Astrocyte (in vitro differentiated cells and primary cell): ENCODE results near the gene IDUA. TPM values are rescaled to one million over a fixed set of nuclear protein-coding genes. Genes with fewer than 3 reads are reported as not detected.
A peak's percentile ranks its signal among the peaks of the same experiment; 100 is the strongest.

Experiments used
- DNase-seq: peaks from one replicate; pipeline ENCODE4 v3.0.0-alpha.2; 2010; ENCODE audit warnings: low read depth
- FAIRE-seq: peaks from 2 replicates; lab custom pipeline; 2011; peaks lifted over from hg19 to GRCh38; lab: Jason Lieb, UNC
- H2AFZ ChIP-seq: 2 replicates; pipeline ENCODE4 v1.6.0; 2012; ENCODE audit warnings: low read depth, low read length, inconsistent platforms
- H3K27ac ChIP-seq: 2 replicates; pipeline ENCODE4 v1.5.1; 2011; ENCODE audit warnings: low read depth, low read length, inconsistent platforms
- H3K27me3 ChIP-seq: 2 replicates; pipeline ENCODE4 v1.6.0; 2011; ENCODE audit warnings: low read length, inconsistent platforms; ENCODE audit not compliant: insufficient read depth
- H3K36me3 ChIP-seq: 2 replicates; pipeline ENCODE4 v1.5.1; 2011; ENCODE audit warnings: low read length, inconsistent platforms; ENCODE audit not compliant: insufficient read depth
- H3K4me1 ChIP-seq: 2 replicates; pipeline ENCODE4 v1.5.1; 2011; ENCODE audit warnings: low read length, inconsistent platforms; ENCODE audit not compliant: insufficient read depth
- H3K4me2 ChIP-seq: 2 replicates; pipeline ENCODE4 v1.6.0; 2012; ENCODE audit warnings: low read length, inconsistent platforms
- H3K4me3 ChIP-seq: 2 replicates; pipeline ENCODE4 v1.5.1; 2011; ENCODE audit warnings: low read depth, mild to moderate bottlenecking, low read length, inconsistent platforms; ENCODE audit not compliant: insufficient read depth
- H3K79me2 ChIP-seq: 2 replicates; pipeline ENCODE4 v1.6.0; 2012; ENCODE audit warnings: mild to moderate bottlenecking, low read length, inconsistent platforms; ENCODE audit not compliant: insufficient read depth
- H3K9ac ChIP-seq: 2 replicates; pipeline ENCODE4 v1.6.0; 2012; ENCODE audit warnings: mild to moderate bottlenecking, low read length, inconsistent platforms
- H3K9me3 ChIP-seq: 2 replicates; pipeline ENCODE4 v1.5.1; 2012; ENCODE audit warnings: low read depth, mild to moderate bottlenecking, low read length, inconsistent platforms; ENCODE audit not compliant: insufficient read depth
- H4K20me1 ChIP-seq: 2 replicates; pipeline ENCODE4 v1.6.0; 2012; ENCODE audit warnings: low read length, inconsistent platforms; ENCODE audit not compliant: insufficient read depth
- H3K27ac Mint-ChIP-seq: one replicate; pipeline ENCODE4 v1.8.0; 2021; ENCODE audit warnings: mild to moderate bottlenecking, mixed read lengths; ENCODE audit not compliant: unreplicated experiment
- H3K27me3 Mint-ChIP-seq: one replicate; pipeline ENCODE4 v1.8.0; 2021; ENCODE audit warnings: low read depth, mixed read lengths; ENCODE audit not compliant: unreplicated experiment
- H3K36me3 Mint-ChIP-seq: one replicate; pipeline ENCODE4 v1.8.0; 2021; ENCODE audit warnings: low read depth, mixed read lengths; ENCODE audit not compliant: unreplicated experiment
- H3K4me1 Mint-ChIP-seq: one replicate; pipeline ENCODE4 v1.8.0; 2021; ENCODE audit warnings: low read depth, mixed read lengths; ENCODE audit not compliant: unreplicated experiment
- H3K4me3 Mint-ChIP-seq: one replicate; pipeline ENCODE4 v1.8.0; 2021; ENCODE audit warnings: mild to moderate bottlenecking, moderate library complexity, mixed read lengths; ENCODE audit not compliant: unreplicated experiment
- H3K9me3 Mint-ChIP-seq: one replicate; pipeline ENCODE4 v1.8.0; 2021; ENCODE audit warnings: mild to moderate bottlenecking, mixed read lengths; ENCODE audit not compliant: unreplicated experiment
- EZH2 ChIP-seq: IDR thresholded peaks from 2 replicates; pipeline ENCODE4 v1.6.1; 2012; ENCODE audit warnings: mild to moderate bottlenecking, low read length, inconsistent platforms; ENCODE audit not compliant: insufficient read depth
- total RNA-seq: library from RNA; stranded (reverse); gene quantifications from 2 replicates; pipeline ENCODE4 v1.2.1, GENCODE V29; 2021
- TF ChIP-seq, protein P1 (sequence below): IDR thresholded peaks from 2 replicates; pipeline ENCODE4 v1.5.1; 2011; ENCODE audit warnings: low read depth, mild to moderate bottlenecking, inconsistent platforms, low read length, moderate library complexity; ENCODE audit not compliant: insufficient read depth

IDUA gene
- total RNA-seq, 1 donor from 2014 or later: 20.5 TPM

DNA sequence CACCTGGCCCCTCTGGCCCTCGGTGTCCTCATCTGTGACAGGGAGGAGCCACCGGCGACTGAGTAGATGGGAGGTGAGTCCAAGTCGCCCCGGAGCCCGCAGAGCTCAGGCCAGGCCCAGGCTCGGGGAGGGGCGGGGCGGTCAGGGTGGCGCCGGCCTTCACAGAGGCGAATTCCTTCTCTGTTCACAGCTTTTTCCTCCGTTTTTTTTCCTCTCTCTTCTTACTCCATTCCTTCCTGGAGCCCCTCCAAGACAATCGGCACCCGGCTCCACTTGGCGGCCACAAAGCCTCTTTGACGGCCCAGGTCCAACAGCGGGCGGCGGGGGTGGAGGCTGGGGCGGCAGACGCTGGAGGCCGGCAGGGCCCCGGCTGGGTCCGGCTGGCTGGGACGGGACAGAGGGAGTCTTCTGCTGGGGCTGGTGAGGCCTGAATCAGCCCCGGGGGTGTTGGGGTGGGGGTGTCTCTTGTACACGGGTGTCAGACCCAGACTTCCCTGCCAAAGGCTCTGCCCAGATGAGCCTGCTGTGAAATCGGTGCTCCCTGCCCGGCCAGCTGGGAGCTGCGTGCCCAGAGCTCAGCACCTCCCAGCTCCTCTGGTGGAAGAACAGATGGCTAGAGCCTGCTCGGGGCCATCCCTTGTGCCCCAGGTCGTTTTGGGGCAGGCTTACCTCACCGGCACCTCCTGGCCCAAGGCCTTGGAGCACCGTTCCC is 47.2 kb downstream of the IDUA start:
- Histone ChIP-seq H2AFZ (peak overlapping the region; percentile 73), H3K27me3 (no peaks in the 10 kb centered on the region), H3K9me3 (no peaks in the 10 kb centered on the region), H3K36me3 (no peaks in the 10 kb centered on the region), H3K4me2 (peak overlapping the region; percentile 70), H3K4me1 (peaks cover 17% of the 10 kb centered on the region), H3K4me3 (no peak overlapping the region), H3K9ac (peak overlapping the region; percentile 62), H3K79me2 (no peaks in the 10 kb centered on the region), H3K27ac (peak overlapping the region; percentile 30), H4K20me1 (no peaks in the 10 kb centered on the region)
- H3K4me1 Mint-ChIP-seq: no peaks in the 10 kb centered on the region
- H3K27me3 Mint-ChIP-seq: no peaks in the 10 kb centered on the region
- TF ChIP-seq EZH2: no peak
- TF ChIP-seq, protein P1, sequence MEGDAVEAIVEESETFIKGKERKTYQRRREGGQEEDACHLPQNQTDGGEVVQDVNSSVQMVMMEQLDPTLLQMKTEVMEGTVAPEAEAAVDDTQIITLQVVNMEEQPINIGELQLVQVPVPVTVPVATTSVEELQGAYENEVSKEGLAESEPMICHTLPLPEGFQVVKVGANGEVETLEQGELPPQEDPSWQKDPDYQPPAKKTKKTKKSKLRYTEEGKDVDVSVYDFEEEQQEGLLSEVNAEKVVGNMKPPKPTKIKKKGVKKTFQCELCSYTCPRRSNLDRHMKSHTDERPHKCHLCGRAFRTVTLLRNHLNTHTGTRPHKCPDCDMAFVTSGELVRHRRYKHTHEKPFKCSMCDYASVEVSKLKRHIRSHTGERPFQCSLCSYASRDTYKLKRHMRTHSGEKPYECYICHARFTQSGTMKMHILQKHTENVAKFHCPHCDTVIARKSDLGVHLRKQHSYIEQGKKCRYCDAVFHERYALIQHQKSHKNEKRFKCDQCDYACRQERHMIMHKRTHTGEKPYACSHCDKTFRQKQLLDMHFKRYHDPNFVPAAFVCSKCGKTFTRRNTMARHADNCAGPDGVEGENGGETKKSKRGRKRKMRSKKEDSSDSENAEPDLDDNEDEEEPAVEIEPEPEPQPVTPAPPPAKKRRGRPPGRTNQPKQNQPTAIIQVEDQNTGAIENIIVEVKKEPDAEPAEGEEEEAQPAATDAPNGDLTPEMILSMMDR: no peak
- H3K27ac Mint-ChIP-seq: no peak overlapping the region
- DNase-seq (peak; percentile 66), FAIRE-seq (no peak)
- H3K9me3 Mint-ChIP-seq: no peaks in the 10 kb centered on the region
- no peaks in the 10 kb centered on the region for H3K36me3 Mint-ChIP-seq
- H3K4me3 Mint-ChIP-seq: no peak overlapping the region

DNA sequence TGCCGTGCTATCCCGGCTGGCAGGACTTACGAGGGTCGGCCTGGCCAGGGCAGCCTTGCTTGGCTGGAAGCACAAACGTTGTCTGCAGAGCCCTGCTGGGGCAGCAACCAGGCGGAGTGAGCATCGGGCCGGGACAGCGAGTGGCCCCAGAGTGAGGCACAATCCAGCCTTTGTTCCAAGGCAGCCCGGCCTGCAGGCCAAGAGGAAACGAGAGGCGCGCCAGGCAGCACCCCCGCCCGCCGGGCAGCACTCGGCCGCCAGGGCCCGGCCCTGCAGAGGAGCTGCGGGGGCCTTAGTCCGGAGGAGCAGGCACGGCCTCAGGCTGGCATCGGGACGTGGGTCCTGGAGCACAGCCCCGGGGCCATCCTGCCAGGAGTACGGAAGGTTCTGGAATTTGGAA is 48.7 kb downstream of the IDUA start:
- Mint-ChIP-seq H3K4me3 (no peak overlapping the region), H3K27ac (no peak overlapping the region), H3K36me3 (no peaks in the 10 kb centered on the region), H3K9me3 (no peaks in the 10 kb centered on the region), H3K4me1 (peaks cover 2% of the 10 kb centered on the region), H3K27me3 (no peaks in the 10 kb centered on the region)
- no peak for TF ChIP-seq EZH2
- TF ChIP-seq, protein P1: no peak
- no peaks in the 10 kb centered on the region for H3K9me3 ChIP-seq
- peaks cover 28% of the 10 kb centered on the region for H3K4me1 ChIP-seq
- no peaks in the 10 kb centered on the region for H3K36me3 ChIP-seq
- no peaks in the 10 kb centered on the region for H3K27me3 ChIP-seq
- H3K4me2 ChIP-seq: peak overlapping the region; percentile 19
- H3K27ac ChIP-seq: no peak overlapping the region
- FAIRE-seq: no peak
- H3K9ac ChIP-seq: no peak overlapping the region
- no peak overlapping the region for H3K4me3 ChIP-seq
- no peak for DNase-seq
- H2AFZ ChIP-seq: peak overlapping the region; percentile 52
- no peaks in the 10 kb centered on the region for H4K20me1 ChIP-seq
- no peaks in the 10 kb centered on the region for H3K79me2 ChIP-seq

DNA sequence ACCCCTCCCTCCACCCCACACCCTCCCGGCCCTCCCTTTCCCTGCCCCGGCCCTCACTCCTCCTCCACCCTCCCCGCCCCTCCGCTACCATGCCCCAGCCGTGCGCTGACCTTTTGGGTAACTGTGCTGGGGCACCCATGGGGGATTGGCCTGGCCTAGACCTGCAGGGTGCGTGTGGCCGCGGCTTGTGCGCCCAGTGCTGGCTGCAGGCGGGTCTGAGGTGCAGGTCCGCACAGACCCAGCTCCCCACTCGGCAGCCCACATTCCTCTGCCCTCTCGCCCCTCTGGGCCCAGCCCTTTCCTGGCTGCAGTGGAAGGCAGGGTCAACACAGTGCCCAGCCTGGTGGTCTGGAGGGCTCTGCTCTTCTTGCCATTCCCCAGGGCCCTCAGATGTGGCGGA is 49.3 kb downstream of the IDUA start:
- H3K36me3 ChIP-seq: no peaks in the 10 kb centered on the region
- FAIRE-seq: no peak
- DNase-seq: no peak
- no peak overlapping the region for H3K4me3 ChIP-seq
- Mint-ChIP-seq H3K27me3 (no peaks in the 10 kb centered on the region), H3K9me3 (no peaks in the 10 kb centered on the region), H3K27ac (no peak overlapping the region), H3K36me3 (no peaks in the 10 kb centered on the region), H3K4me1 (peaks cover 2% of the 10 kb centered on the region), H3K4me3 (no peak overlapping the region)
- TF ChIP-seq, protein P1: no peak
- no peak for TF ChIP-seq EZH2
- H3K4me2 ChIP-seq: no peak overlapping the region
- no peaks in the 10 kb centered on the region for H3K79me2 ChIP-seq
- no peak overlapping the region for H2AFZ ChIP-seq
- no peaks in the 10 kb centered on the region for H4K20me1 ChIP-seq
- peaks cover 34% of the 10 kb centered on the region for H3K4me1 ChIP-seq
- H3K9ac ChIP-seq: no peak overlapping the region
- H3K27me3 ChIP-seq: no peaks in the 10 kb centered on the region
- H3K27ac ChIP-seq: no peak overlapping the region
- no peaks in the 10 kb centered on the region for H3K9me3 ChIP-seq
